ENCODE data around the gene SLBP.

DNA sequence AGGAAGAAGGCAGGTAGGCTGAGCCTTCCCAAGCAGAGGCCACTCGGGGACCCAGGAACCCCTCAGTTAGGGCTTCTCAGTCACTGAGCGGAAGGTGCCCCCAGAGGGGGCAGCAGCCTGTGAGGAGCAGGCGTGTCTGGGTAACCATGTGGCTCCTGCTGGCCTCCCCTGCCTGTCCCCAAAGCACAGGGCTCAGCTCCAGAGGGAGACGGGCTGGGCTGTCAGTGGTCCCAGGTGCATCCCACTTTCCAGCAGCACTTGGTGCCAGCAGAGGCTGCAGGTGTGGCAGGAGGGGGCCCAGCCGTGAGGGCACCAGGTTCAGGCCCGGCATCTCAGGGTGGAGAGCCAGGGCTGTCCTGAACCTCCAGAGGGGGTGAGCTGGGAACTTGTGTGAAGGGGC, 31.9 kb upstream of the SLBP start:
- TF ChIP-seq, protein P1, sequence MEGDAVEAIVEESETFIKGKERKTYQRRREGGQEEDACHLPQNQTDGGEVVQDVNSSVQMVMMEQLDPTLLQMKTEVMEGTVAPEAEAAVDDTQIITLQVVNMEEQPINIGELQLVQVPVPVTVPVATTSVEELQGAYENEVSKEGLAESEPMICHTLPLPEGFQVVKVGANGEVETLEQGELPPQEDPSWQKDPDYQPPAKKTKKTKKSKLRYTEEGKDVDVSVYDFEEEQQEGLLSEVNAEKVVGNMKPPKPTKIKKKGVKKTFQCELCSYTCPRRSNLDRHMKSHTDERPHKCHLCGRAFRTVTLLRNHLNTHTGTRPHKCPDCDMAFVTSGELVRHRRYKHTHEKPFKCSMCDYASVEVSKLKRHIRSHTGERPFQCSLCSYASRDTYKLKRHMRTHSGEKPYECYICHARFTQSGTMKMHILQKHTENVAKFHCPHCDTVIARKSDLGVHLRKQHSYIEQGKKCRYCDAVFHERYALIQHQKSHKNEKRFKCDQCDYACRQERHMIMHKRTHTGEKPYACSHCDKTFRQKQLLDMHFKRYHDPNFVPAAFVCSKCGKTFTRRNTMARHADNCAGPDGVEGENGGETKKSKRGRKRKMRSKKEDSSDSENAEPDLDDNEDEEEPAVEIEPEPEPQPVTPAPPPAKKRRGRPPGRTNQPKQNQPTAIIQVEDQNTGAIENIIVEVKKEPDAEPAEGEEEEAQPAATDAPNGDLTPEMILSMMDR (IDR thresholded peaks at IDR 0.05 in 2 of 3, conservative IDR thresholded peaks at IDR 0.05 in 1 of 3; ENCODE audit: control insufficient read depth in 2 of 3, extremely low read depth in 1 of 3, insufficient read depth in 1 of 3, low read depth in 3 of 3, low read length in 3 of 3) = no peak
- no peak for TF ChIP-seq MXI1 (IDR thresholded peaks at IDR 0.05; ENCODE audit: low read depth, low read length)
- TF ChIP-seq CREB1 (IDR thresholded peaks at IDR 0.05; ENCODE audit: low read depth) = no peak
- TF ChIP-seq EZH2 (IDR thresholded peaks at IDR 0.05; ENCODE audit: borderline replicate concordance, control insufficient read depth, low read depth, low read length) = no peak
- no peak for TF ChIP-seq TAF1 (IDR thresholded peaks at IDR 0.05; ENCODE audit: borderline replicate concordance, low read depth, low read length)
- TF ChIP-seq POLR2A (IDR thresholded peaks at IDR 0.05; ENCODE audit: low read depth, low read length) = peak; percentile 41
- TF ChIP-seq, protein P2, sequence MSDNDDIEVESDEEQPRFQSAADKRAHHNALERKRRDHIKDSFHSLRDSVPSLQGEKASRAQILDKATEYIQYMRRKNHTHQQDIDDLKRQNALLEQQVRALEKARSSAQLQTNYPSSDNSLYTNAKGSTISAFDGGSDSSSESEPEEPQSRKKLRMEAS (IDR thresholded peaks at IDR 0.05; ENCODE audit: low read depth, low read length) = no peak
- TF ChIP-seq RELA (IDR thresholded peaks at IDR 0.05; ENCODE audit: borderline replicate concordance, partially characterized antibody) = no peak
- TF ChIP-seq ZNF274 (IDR thresholded peaks at IDR 0.05; ENCODE audit: insufficient read depth, insufficient read length) = no peak
- TF ChIP-seq, protein P3, sequence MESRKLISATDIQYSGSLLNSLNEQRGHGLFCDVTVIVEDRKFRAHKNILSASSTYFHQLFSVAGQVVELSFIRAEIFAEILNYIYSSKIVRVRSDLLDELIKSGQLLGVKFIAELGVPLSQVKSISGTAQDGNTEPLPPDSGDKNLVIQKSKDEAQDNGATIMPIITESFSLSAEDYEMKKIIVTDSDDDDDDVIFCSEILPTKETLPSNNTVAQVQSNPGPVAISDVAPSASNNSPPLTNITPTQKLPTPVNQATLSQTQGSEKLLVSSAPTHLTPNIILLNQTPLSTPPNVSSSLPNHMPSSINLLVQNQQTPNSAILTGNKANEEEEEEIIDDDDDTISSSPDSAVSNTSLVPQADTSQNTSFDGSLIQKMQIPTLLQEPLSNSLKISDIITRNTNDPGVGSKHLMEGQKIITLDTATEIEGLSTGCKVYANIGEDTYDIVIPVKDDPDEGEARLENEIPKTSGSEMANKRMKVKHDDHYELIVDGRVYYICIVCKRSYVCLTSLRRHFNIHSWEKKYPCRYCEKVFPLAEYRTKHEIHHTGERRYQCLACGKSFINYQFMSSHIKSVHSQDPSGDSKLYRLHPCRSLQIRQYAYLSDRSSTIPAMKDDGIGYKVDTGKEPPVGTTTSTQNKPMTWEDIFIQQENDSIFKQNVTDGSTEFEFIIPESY (IDR thresholded peaks at IDR 0.05) = no peak
- TF ChIP-seq TCF3 (IDR thresholded peaks at IDR 0.05; ENCODE audit: borderline replicate concordance, insufficient read depth, low read depth, low read length) = no peak
- TF ChIP-seq SREBF2 (IDR thresholded peaks at IDR 0.05; ENCODE audit: low read length) = no peak
- no peak for TF ChIP-seq HCFC1 (IDR thresholded peaks at IDR 0.05; ENCODE audit: low read length)
- TF ChIP-seq CBX5 (IDR thresholded peaks at IDR 0.05; ENCODE audit: low read depth) = no peak

Measured in GM12878 (cell line).